Measurements from ENCODE around the gene CPLX4.

CPLX4 gene

DNA sequence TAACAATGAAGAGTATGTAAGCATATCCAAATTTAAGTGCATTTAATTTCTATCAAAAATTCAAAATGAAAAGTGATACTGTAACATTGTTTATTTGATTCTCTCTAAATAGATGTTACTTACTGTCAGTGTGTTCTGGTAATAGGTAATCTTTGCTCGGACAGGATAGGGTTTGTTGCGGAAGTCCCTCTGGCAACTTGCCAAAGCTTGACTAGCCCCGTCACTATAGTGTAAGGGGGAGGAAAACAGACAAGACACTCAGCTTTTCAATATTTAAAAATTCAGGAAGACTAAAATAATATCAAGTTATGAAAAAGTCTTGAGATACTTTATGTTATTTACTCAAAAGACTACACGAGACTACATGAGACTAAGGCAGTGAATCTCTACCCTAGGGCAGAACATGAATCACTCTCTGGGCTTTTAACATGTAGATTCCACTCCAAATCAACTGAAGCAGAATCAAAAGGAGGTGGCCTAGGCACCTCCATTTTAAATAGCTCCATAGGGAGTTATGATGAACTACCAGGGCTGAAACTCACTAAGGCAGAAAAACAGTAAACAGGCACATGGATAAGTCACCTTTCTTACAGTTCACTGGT, 34.7 kb upstream of the CPLX4 start:
- TF ChIP-seq, protein P1, sequence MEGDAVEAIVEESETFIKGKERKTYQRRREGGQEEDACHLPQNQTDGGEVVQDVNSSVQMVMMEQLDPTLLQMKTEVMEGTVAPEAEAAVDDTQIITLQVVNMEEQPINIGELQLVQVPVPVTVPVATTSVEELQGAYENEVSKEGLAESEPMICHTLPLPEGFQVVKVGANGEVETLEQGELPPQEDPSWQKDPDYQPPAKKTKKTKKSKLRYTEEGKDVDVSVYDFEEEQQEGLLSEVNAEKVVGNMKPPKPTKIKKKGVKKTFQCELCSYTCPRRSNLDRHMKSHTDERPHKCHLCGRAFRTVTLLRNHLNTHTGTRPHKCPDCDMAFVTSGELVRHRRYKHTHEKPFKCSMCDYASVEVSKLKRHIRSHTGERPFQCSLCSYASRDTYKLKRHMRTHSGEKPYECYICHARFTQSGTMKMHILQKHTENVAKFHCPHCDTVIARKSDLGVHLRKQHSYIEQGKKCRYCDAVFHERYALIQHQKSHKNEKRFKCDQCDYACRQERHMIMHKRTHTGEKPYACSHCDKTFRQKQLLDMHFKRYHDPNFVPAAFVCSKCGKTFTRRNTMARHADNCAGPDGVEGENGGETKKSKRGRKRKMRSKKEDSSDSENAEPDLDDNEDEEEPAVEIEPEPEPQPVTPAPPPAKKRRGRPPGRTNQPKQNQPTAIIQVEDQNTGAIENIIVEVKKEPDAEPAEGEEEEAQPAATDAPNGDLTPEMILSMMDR (IDR thresholded peaks at IDR 0.05) = no peak

- TF ChIP-seq, protein P1 (IDR thresholded peaks at IDR 0.05) = no peak
Measured at GRCh38 chr18:59352250-59352855, 33.9 kb upstream of the CPLX4 start.

DNA sequence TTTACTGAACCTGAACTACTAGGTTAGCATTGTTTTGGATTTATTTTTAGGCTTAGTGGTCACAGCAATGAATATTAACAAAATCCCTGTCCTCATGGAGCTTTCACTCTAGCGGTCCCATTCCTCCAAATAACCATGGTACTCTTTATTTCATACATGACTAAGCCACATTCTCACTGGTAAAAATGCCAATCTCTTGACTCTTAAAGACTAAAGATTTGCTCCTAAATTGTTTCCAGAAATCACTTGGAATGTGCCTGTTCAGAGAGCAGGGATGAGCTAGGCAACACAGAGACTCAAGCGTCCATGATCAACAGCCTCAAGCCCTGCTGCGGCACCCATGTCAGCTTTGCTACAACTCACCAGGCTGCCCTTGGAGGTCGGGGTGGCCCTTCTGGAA, 27.1 kb upstream of the CPLX4 start:
- TF ChIP-seq, protein P1 (IDR thresholded peaks at IDR 0.05) = no peak

DNA sequence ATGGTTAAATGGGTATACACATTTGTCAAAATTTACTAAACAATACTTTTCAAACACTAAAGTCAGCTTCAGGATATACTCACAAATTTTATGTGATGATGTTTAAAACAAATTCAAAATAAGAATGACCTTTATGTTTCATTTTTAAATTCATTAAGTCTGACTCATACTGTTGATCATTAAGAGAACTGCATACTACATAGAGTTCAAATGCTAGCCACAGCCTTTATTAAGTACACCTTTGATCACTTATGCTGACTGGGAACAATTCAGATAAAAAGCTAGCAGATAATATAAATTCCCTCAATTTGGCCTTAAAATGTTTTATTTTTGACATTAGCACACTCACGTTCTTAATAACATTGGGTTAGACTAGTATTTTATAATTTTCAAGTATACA, 26.5 kb upstream of the CPLX4 start:
- TF ChIP-seq, protein P1 (IDR thresholded peaks at IDR 0.05) = no peak

DNA sequence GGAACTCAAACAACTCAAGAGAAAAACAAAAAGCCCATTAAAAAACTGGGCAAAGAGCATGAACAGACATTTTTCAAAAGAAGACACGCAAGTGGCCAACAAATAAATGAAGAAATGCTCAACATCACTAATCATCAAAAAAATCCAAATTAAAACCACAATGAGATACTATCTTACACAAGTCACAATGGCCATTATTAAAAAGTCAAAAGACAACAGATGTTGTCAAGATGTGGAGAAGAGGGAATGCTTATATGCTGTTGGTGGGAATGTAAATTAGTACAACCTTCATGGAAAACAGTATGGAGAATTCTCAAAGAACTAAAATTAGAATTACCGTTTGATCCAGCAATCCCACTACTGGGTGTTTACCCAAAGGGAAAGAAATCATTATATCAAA, 25.5 kb upstream of the CPLX4 start:
- TF ChIP-seq, protein P1 (IDR thresholded peaks at IDR 0.05) = no peak

- TF ChIP-seq, protein P1 (IDR thresholded peaks at IDR 0.05) = no peak
Measured at GRCh38 chr18:59340817-59341216, 22.4 kb upstream of the CPLX4 start.

GRCh38 chr18:59340312-59340711, 21.9 kb upstream of the CPLX4 start:
- TF ChIP-seq, protein P1 (IDR thresholded peaks at IDR 0.05) = no peak

Data from LNCAP (cell line).